CD4-positive, CD25-positive, alpha-beta regulatory T cell (primary cell): Measurements from ENCODE around the gene SDK1. TPM values are rescaled to one million over a fixed set of nuclear protein-coding genes. Genes with fewer than 3 reads are reported as not detected.
A peak's percentile ranks its signal among the peaks of the same experiment; 100 is the strongest.

Source experiments
- ATAC-seq, 2 donors: fragments of 150-1000 bp; cut with Tn5 transposase; one replicate each; pipeline ENCODE4 v1.10.0; 2021; ENCODE audit warnings: low read depth in 2 of 2, moderate number of reproducible peaks in 2 of 2, moderate library complexity in 1 of 2
- DNase-seq, 3 donors: peaks; one replicate each; pipeline versions ENCODE4 v3.0.0 to v3.0.0-alpha.2; 2012 to 2022; ENCODE audit warnings: mixed read lengths in 1 of 3
- H3K27ac ChIP-seq: one replicate; pipeline ENCODE4 v1.7.0; 2013; ENCODE audit warnings: mild to moderate bottlenecking, low read length; ENCODE audit not compliant: insufficient read depth, poor library complexity, severe bottlenecking
- H3K27me3 ChIP-seq: one replicate; pipeline ENCODE4 v1.7.0; 2013; ENCODE audit warnings: low read length; ENCODE audit not compliant: control insufficient read depth, insufficient read depth
- H3K36me3 ChIP-seq: one replicate; pipeline ENCODE4 v1.7.0; 2013; ENCODE audit warnings: mild to moderate bottlenecking, low read length, moderate library complexity; ENCODE audit not compliant: control insufficient read depth, insufficient read depth
- H3K4me1 ChIP-seq: 2 replicates; pipeline ENCODE4 v1.7.0; 2013; ENCODE audit warnings: mild to moderate bottlenecking, low read length; ENCODE audit not compliant: insufficient read depth, control insufficient read depth, poor library complexity, severe bottlenecking
- H3K4me3 ChIP-seq: one replicate; pipeline ENCODE4 v1.7.0; 2013; ENCODE audit warnings: low read depth, mild to moderate bottlenecking, low read length, moderate library complexity
- H3K9me3 ChIP-seq, 2 experiments: 1 replicate in 1 of 2; 2 replicates in 1 of 2; pipeline ENCODE4 v1.7.0; 2013; ENCODE audit warnings: low read length in 2 of 2, mild to moderate bottlenecking in 1 of 2, moderate library complexity in 1 of 2; ENCODE audit not compliant: control insufficient read depth in 2 of 2
- H3K27ac Mint-ChIP-seq, 3 donors: one replicate each; pipeline ENCODE4 v1.8.0; 2020 to 2022; ENCODE audit warnings: mild to moderate bottlenecking in 3 of 3, mixed read lengths in 3 of 3, moderate library complexity in 2 of 3
- H3K27me3 Mint-ChIP-seq: one replicate; pipeline ENCODE4 v1.8.0; 2022; ENCODE audit warnings: mild to moderate bottlenecking, mixed read lengths
- H3K36me3 Mint-ChIP-seq: one replicate; pipeline ENCODE4 v1.8.0; 2020; ENCODE audit warnings: mixed read lengths
- H3K4me1 Mint-ChIP-seq, 4 donors: one replicate each; pipeline ENCODE4 v1.8.0; 2020 to 2022; ENCODE audit warnings: mixed read lengths in 4 of 4, mild to moderate bottlenecking in 1 of 4
- H3K4me3 Mint-ChIP-seq, 4 donors: one replicate each; pipeline ENCODE4 v1.8.0; 2020 to 2022; ENCODE audit warnings: mild to moderate bottlenecking in 4 of 4, mixed read lengths in 4 of 4, moderate library complexity in 3 of 4
- H3K9me3 Mint-ChIP-seq, 7 donors: one replicate each; pipeline ENCODE4 v1.8.0; 2020 to 2022; ENCODE audit warnings: mixed read lengths in 7 of 7, mild to moderate bottlenecking in 3 of 7, moderate library complexity in 2 of 7
- polyA plus RNA-seq, 4 donors: library from polyadenylated mRNA; unstranded; fragments of 300-500 nt; fragmentation: Illumina TruSeq; gene quantifications; one replicate each; pipeline ENCODE4 v1.2.3, GENCODE V29; 2021
- total RNA-seq: library from RNA; stranded (reverse); gene quantifications from one replicate; pipeline ENCODE4 v1.2.3, GENCODE V29; 2022

Gene SDK1
- total and polyA plus RNA-seq, 5 donors from 2014 or later, result 0.47 TPM; not detected in 4

DNA sequence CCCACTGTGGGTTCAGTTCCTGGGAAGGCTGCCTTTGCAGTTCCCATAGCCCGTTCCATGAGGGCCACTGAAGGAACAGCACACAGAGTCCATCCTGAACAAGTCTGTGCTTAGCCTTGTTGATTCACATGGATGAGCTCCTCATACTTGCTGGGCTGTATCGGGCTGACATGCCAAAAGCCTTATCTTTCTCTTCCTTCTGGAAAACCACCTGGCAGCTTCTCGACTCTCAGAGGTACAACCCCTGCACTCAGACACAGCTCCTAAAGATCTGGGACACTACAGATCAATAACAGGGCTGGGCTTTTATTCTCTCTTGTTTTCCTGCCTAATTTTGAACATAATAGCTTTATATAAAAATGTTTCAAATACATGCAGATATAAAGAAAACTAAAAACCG is 667.2 kb downstream of the SDK1 start:
- no peak overlapping the region for H3K4me3 Mint-ChIP-seq
- H3K36me3 Mint-ChIP-seq, result no peaks in the 10 kb centered on the region
- DNase-seq (no peak), ATAC-seq (no peak)
- no peak overlapping the region for H3K27ac Mint-ChIP-seq
- no peaks in the 10 kb centered on the region for H3K27me3 Mint-ChIP-seq
- H3K4me3 ChIP-seq, result no peak overlapping the region
- no peaks in the 10 kb centered on the region for H3K4me1 Mint-ChIP-seq
- no peaks in the 10 kb centered on the region for H3K27me3 ChIP-seq
- H3K9me3 ChIP-seq, result no peaks in the 10 kb centered on the region
- no peaks in the 10 kb centered on the region for H3K36me3 ChIP-seq
- H3K27ac ChIP-seq, result no peak overlapping the region
- H3K4me1 ChIP-seq, result no peaks in the 10 kb centered on the region
- H3K9me3 Mint-ChIP-seq, result peaks cover 0 to 2% (median 0%) of the 10 kb centered on the region in 7 donors

DNA sequence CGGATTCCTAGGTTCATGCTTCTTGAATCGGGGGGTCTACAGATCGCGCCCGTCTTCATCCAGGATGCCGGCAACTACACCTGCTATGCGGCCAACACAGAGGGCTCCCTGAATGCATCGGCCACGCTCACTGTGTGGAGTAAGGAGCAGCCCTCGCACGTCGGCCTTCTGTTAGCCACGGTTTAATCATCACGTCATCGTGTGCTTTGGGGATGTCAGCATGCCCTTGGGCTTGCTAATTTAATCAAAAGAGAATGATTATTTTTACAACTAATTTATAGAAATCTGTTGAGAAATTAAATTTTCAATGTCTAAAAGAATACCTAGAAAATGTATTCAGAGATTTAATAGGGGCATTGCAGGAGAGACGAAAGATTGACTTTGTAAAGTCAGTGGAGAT is 668.2 kb downstream of the SDK1 start:
- Mint-ChIP-seq H3K4me1 (no peaks in the 10 kb centered on the region), H3K9me3 (peaks cover 0 to 2% (median 0%) of the 10 kb centered on the region in 7 donors), H3K4me3 (no peak overlapping the region), H3K27ac (no peak overlapping the region), H3K36me3 (no peaks in the 10 kb centered on the region), H3K27me3 (no peaks in the 10 kb centered on the region)
- no peak for ATAC-seq
- Histone ChIP-seq H3K36me3 (no peaks in the 10 kb centered on the region), H3K27ac (no peak overlapping the region), H3K4me1 (no peaks in the 10 kb centered on the region), H3K9me3 (no peaks in the 10 kb centered on the region), H3K27me3 (no peaks in the 10 kb centered on the region), H3K4me3 (no peak overlapping the region)
- DNase-seq, result no peak

DNA sequence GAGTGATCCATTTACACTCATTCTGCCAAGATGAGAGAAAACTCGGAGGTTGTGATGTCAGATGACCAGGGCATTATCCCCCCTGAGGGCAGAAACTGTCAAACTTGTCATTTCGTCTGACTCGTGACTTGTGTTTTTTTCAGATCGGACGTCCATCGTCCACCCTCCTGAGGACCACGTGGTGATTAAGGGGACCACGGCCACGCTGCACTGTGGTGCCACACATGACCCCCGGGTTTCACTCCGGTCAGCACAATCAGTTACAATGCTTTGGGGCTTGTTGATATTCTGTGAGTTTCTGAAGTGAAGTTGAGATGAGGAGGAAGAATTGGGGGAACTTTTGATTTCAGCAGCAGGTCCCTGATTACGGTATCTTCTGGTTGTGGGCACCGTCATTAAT is 670.3 kb downstream of the SDK1 start:
- peaks cover 0 to 3% (median 0%) of the 10 kb centered on the region in 4 donors for H3K4me1 Mint-ChIP-seq
- no peak overlapping the region for H3K27ac Mint-ChIP-seq
- no peak overlapping the region for H3K4me3 Mint-ChIP-seq
- no peak for ATAC-seq
- H3K36me3 Mint-ChIP-seq, result no peaks in the 10 kb centered on the region
- no peaks in the 10 kb centered on the region for H3K4me1 ChIP-seq
- no peaks in the 10 kb centered on the region for H3K9me3 ChIP-seq
- H3K36me3 ChIP-seq, result no peaks in the 10 kb centered on the region
- no peaks in the 10 kb centered on the region for H3K27me3 Mint-ChIP-seq
- no peak overlapping the region for H3K27ac ChIP-seq
- peaks cover 0 to 2% (median 0%) of the 10 kb centered on the region in 7 donors for H3K9me3 Mint-ChIP-seq
- DNase-seq, result no peak
- no peaks in the 10 kb centered on the region for H3K27me3 ChIP-seq
- H3K4me3 ChIP-seq, result no peak overlapping the region

DNA sequence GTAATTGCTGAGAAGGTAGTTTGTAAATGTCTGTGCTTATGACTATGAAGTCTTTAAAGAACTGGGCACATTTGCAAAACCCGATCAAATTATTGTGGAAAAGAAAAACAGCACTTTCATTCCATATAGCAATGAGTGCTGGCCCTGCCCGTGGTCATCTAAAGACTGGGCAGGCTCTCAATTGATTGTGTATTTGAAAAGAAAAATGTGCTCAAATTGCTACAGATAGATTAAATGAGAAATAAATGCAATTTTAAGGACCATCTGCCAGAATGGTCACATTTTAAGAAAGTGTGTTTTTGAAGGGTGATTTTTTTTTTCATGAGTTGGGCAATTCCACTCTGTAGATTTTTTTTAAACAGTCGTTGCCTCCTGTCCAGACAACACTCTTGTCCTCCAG is 672.2 kb downstream of the SDK1 start:
- H3K4me3 Mint-ChIP-seq, result no peak overlapping the region
- H3K27ac ChIP-seq, result no peak overlapping the region
- no peaks in the 10 kb centered on the region for H3K27me3 ChIP-seq
- H3K27ac Mint-ChIP-seq, result no peak overlapping the region
- H3K4me1 Mint-ChIP-seq, result peaks cover 0 to 3% (median 0%) of the 10 kb centered on the region in 4 donors
- H3K4me3 ChIP-seq, result no peak overlapping the region
- DNase-seq, result no peak
- no peak for ATAC-seq
- H3K36me3 ChIP-seq, result no peaks in the 10 kb centered on the region
- no peaks in the 10 kb centered on the region for H3K4me1 ChIP-seq
- H3K9me3 Mint-ChIP-seq, result peaks cover 0 to 2% (median 0%) of the 10 kb centered on the region in 7 donors
- no peaks in the 10 kb centered on the region for H3K27me3 Mint-ChIP-seq
- no peaks in the 10 kb centered on the region for H3K9me3 ChIP-seq
- H3K36me3 Mint-ChIP-seq, result no peaks in the 10 kb centered on the region

DNA sequence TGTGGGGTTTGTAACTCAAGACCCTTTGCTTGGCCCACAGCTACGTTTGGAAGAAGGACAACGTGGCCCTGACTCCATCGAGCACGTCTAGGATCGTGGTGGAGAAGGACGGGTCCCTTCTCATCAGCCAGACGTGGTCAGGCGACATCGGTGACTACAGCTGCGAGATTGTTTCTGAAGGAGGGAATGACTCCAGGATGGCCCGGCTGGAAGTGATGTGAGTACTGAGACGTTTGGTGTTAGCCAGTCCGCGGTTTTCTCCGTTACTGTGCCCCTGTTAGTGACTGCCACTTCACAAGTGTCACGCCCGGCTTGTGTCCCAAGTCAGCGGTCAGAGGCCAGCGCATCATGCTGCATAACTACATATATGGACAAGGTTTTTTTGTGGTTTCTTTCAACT is 673.3 kb downstream of the SDK1 start:
- no peaks in the 10 kb centered on the region for H3K27me3 ChIP-seq
- ATAC-seq, result no peak
- peaks cover 0 to 2% (median 0%) of the 10 kb centered on the region in 7 donors for H3K9me3 Mint-ChIP-seq
- H3K4me3 Mint-ChIP-seq, result no peak overlapping the region
- H3K4me1 ChIP-seq, result no peaks in the 10 kb centered on the region
- H3K9me3 ChIP-seq, result no peaks in the 10 kb centered on the region
- no peaks in the 10 kb centered on the region for H3K36me3 Mint-ChIP-seq
- H3K27ac Mint-ChIP-seq, result no peak overlapping the region
- no peaks in the 10 kb centered on the region for H3K27me3 Mint-ChIP-seq
- no peak overlapping the region for H3K27ac ChIP-seq
- DNase-seq, result no peak
- H3K4me1 Mint-ChIP-seq, result peaks cover 0 to 3% (median 0%) of the 10 kb centered on the region in 4 donors
- H3K4me3 ChIP-seq, result no peak overlapping the region
- H3K36me3 ChIP-seq, result no peaks in the 10 kb centered on the region

DNA sequence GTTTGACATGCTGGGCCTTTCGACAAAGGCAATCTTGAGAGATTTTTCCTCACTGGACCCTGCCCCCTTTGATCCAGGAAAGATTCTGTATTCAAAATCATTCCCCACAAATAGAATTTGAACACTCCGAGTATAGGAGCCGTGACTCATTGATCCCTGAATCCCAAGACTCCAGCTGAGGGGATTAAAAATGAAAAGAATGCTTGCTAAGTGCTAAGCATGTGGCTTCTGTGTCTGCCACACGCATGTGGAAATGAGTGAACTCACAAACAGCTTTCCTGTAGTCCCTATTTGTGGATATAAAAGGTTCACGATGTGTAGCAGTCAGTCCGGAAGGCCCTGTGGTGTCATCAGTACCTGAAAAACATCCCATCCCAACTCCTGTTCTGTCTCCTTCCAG is 674.3 kb downstream of the SDK1 start:
- Histone ChIP-seq H3K36me3 (no peaks in the 10 kb centered on the region), H3K27ac (no peak overlapping the region), H3K4me3 (no peak overlapping the region), H3K4me1 (no peaks in the 10 kb centered on the region), H3K27me3 (no peaks in the 10 kb centered on the region), H3K9me3 (no peaks in the 10 kb centered on the region)
- no peak overlapping the region for H3K27ac Mint-ChIP-seq
- H3K9me3 Mint-ChIP-seq, result peaks cover 0 to 2% (median 0%) of the 10 kb centered on the region in 7 donors
- ATAC-seq (no peak), DNase-seq (no peak)
- H3K4me1 Mint-ChIP-seq, result peaks cover 0 to 3% (median 0%) of the 10 kb centered on the region in 4 donors
- H3K4me3 Mint-ChIP-seq, result no peak overlapping the region
- no peaks in the 10 kb centered on the region for H3K36me3 Mint-ChIP-seq
- H3K27me3 Mint-ChIP-seq, result no peaks in the 10 kb centered on the region

DNA sequence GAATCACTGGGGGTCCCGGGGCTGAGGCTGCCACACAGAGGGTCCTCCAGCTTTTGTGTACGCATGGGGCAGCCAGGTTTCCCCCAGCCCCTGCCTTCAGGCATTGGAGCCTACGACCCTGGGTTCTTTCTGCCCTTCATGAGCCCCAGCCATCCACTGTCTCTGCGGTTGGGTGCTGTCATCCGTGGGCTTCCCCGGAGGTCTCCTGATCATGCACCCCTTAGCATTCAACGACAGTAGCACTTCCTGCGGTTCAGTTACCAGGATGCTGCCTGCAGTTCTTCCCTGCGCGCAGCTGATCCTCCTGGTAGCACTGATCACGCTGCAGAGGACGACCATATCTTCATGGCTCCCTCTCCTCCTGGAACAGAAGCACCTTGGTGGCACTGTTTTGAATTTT is 676.3 kb downstream of the SDK1 start:
- Histone ChIP-seq H3K4me3 (no peak overlapping the region), H3K27ac (no peak overlapping the region), H3K9me3 (no peaks in the 10 kb centered on the region), H3K4me1 (no peaks in the 10 kb centered on the region), H3K27me3 (no peaks in the 10 kb centered on the region), H3K36me3 (no peaks in the 10 kb centered on the region)
- Mint-ChIP-seq H3K27me3 (no peaks in the 10 kb centered on the region), H3K9me3 (peaks cover 0 to 5% (median 0%) of the 10 kb centered on the region in 7 donors), H3K4me1 (peaks cover 0 to 3% (median 0%) of the 10 kb centered on the region in 4 donors), H3K27ac (no peak overlapping the region), H3K36me3 (no peaks in the 10 kb centered on the region), H3K4me3 (no peak overlapping the region)
- DNase-seq (no peak), ATAC-seq (no peak)

DNA sequence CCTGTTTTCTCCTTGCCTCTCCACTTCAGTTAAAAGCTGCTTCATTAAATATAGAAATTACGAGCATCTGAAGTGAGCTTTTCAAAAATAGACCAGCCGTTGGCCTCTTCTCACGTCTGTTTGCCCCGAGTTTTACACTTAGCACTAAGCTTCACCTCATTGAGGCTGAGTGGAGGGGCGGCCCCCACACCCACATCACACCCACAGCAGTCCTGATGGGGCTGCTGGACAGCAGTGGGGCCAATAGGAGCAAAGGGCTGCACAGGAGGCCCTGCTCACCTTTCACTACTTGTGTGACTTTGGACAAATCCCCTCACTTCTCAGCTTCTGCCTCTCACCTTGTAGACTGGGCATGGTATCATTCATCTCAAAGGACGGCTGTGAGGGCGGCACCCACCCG is 677.8 kb downstream of the SDK1 start:
- H3K27me3 ChIP-seq, result no peaks in the 10 kb centered on the region
- no peaks in the 10 kb centered on the region for H3K9me3 ChIP-seq
- Mint-ChIP-seq H3K36me3 (no peaks in the 10 kb centered on the region), H3K27me3 (no peaks in the 10 kb centered on the region), H3K27ac (no peak overlapping the region), H3K4me1 (peaks cover 0 to 3% (median 0%) of the 10 kb centered on the region in 4 donors), H3K4me3 (peak overlapping the region in 1 of 4 donors; percentile 3), H3K9me3 (peaks cover 0 to 5% (median 0%) of the 10 kb centered on the region in 7 donors)
- DNase-seq (no peak), ATAC-seq (no peak)
- H3K4me3 ChIP-seq, result no peak overlapping the region
- H3K36me3 ChIP-seq, result no peaks in the 10 kb centered on the region
- no peak overlapping the region for H3K27ac ChIP-seq
- no peaks in the 10 kb centered on the region for H3K4me1 ChIP-seq
